Right lobe of liver (tissue), 6 donors: Measurements from ENCODE around the gene OR1K1. TPM values are rescaled to one million over a fixed set of nuclear protein-coding genes. Genes with fewer than 3 reads are reported as not detected.

ENCODE experiments used
- ATAC-seq, 4 donors: fragments of 200-7000 bp; cut with Tn5 transposase; one replicate each; pipeline ENCODE4 v1.9.1; 2020; ENCODE audit warnings: mild to moderate bottlenecking in 4 of 4, moderate library complexity in 4 of 4
- DNase-seq, 3 donors: peaks; one replicate each; pipeline ENCODE4 v3.0.0-alpha.2; 2020
- H3K27ac ChIP-seq, 3 donors: fragments of 200-600 bp; one replicate each; pipeline ENCODE4 v1.8.0; 2022
- H3K27me3 ChIP-seq, 2 donors: fragments of 200-600 bp; one replicate each; pipeline ENCODE4 v1.8.0; 2022
- H3K36me3 ChIP-seq, 4 donors: fragments of 200-600 bp; sonication (generic) in 1 of 4; one replicate each; pipeline versions ENCODE4 v1.5.1 to v1.8.0; 2017 to 2022; ENCODE audit warnings: control low read depth in 1 of 4
- H3K4me1 ChIP-seq, 4 donors: fragments of 200-600 bp; sonication (generic) in 1 of 4; one replicate each; pipeline versions ENCODE4 v1.5.1 to v1.8.0; 2017 to 2022; ENCODE audit warnings: control low read depth in 1 of 4
- H3K4me3 ChIP-seq, 3 donors: fragments of 200-600 bp; one replicate each; pipeline ENCODE4 v1.8.0; 2022
- H3K9me3 ChIP-seq, 4 donors: fragments of 200-600 bp; sonication (generic) in 1 of 4; one replicate each; pipeline versions ENCODE4 v1.5.1 to v1.8.0; 2017 to 2022; ENCODE audit warnings: control low read depth in 1 of 4
- CTCF ChIP-seq, 4 donors: fragments of 200-600 bp in 3 of 4; fragments of 450-650 bp in 1 of 4; IDR thresholded peaks; one replicate each; pipeline versions ENCODE4 v1.5.1 to v1.8.0; 2016 to 2022; ENCODE audit warnings: antibody characterized with exemption in 4 of 4, mild to moderate bottlenecking in 2 of 4
- POLR2A ChIP-seq: fragments of 450-650 bp; IDR thresholded peaks from one replicate; pipeline ENCODE4 v1.6.1; 2017; ENCODE audit warnings: antibody characterized with exemption, mild to moderate bottlenecking
- WGBS: methylation state at CpG from one replicate; pipeline ENCODE4 v1.1.6; 2018; ENCODE audit warnings: low coverage, low lambda C conversion rate; ENCODE audit not compliant: insufficient coverage; ENCODE audit errors: missing lambda C conversion rate; 5-methylcytosine and 5-hydroxymethylcytosine counted together
- intact Hi-C, 2 donors: fragments of 100-400 bp; cut with DNase I; formaldehyde crosslinking; loops; one replicate each; pipeline versions ENCODE4 v1.11.2 to v1.14.1; 2022
- total RNA-seq, 6 experiments: library from RNA; depleted of rRNA in 2 of 6; stranded (reverse); fragments of >200 nt in 2 of 6; fragmentation: NEBNext Ultra II Directional in 3 of 6; extraction: Animal tissue kit (Norgen Biotek cat#: 25700) in 3 of 6; gene quantifications; one replicate each; pipeline versions ENCODE4 v1.1.0 to v1.2.4, GENCODE V29; 2016 to 2023
- donor health status: DM: no; HTN: yes; CAD: no.
- donor health status: DM: no; HTN: no; CAD: no.
- donor health status: DM: no; HTN: no; CAD: no.
- donor health status: DM: no; HTN: yes; CAD: no.
- donor health status: DM: no; HTN: yes; CAD: no.

The OR1K1 gene
- total RNA-seq, 6 experiments from 2014 or later: not detected

- WGBS: 100% methylated on average over 1 of the region's 1 CpG
- TF ChIP-seq POLR2A (no peak), CTCF (IDR thresholded peaks at IDR 0.05) (no peak)
- no peaks in the 10 kb centered on the region for H3K27me3 ChIP-seq
- intact Hi-C loops: no loop called here
- ATAC-seq (no peak), DNase-seq (no peak)
- no peaks in the 10 kb centered on the region for H3K9me3 ChIP-seq
- no peak overlapping the region for H3K4me3 ChIP-seq
- H3K27ac ChIP-seq: no peak overlapping the region
- H3K4me1 ChIP-seq: no peaks in the 10 kb centered on the region
- H3K36me3 ChIP-seq: peaks cover 0 to 20% (median 5%) of the 10 kb centered on the region in 4 donors
Observed at GRCh38 chr9:122844137-122844536, 44.2 kb downstream of the OR1K1 start.

GRCh38 chr9:122845116-122845515 is 45.2 kb downstream of the OR1K1 start:
- Histone ChIP-seq H3K36me3 (peaks cover 0 to 28% (median 5%) of the 10 kb centered on the region in 4 donors), H3K27ac (no peak overlapping the region), H3K27me3 (no peaks in the 10 kb centered on the region), H3K9me3 (no peaks in the 10 kb centered on the region), H3K4me1 (no peaks in the 10 kb centered on the region), H3K4me3 (no peak overlapping the region)
- DNase-seq: no peak
- TF ChIP-seq CTCF (IDR thresholded peaks at IDR 0.05): no peak
- TF ChIP-seq POLR2A: no peak
- WGBS: 83% methylated on average over 3 of the region's 3 CpGs
- no peak for ATAC-seq
- intact Hi-C loops: no loop called here

GRCh38 chr9:122846371-122846940 is 46.5 kb downstream of the OR1K1 start:
- ATAC-seq (no peak), DNase-seq (no peak)
- intact Hi-C loops: no loop called here
- 82% methylated on average over 5 of the region's 5 CpGs for WGBS
- Histone ChIP-seq H3K27ac (no peak overlapping the region), H3K27me3 (no peaks in the 10 kb centered on the region), H3K4me1 (no peaks in the 10 kb centered on the region), H3K9me3 (no peaks in the 10 kb centered on the region), H3K4me3 (no peak overlapping the region), H3K36me3 (peaks cover 0 to 39% (median 5%) of the 10 kb centered on the region in 4 donors)
- TF ChIP-seq POLR2A: no peak
- no peak for TF ChIP-seq CTCF (IDR thresholded peaks at IDR 0.05)

GRCh38 chr9:122848256-122848943 is 48.5 kb downstream of the OR1K1 start:
- no peaks in the 10 kb centered on the region for H3K27me3 ChIP-seq
- TF ChIP-seq POLR2A: no peak
- no peak for TF ChIP-seq CTCF (IDR thresholded peaks at IDR 0.05)
- ATAC-seq (no peak), DNase-seq (no peak)
- no peak overlapping the region for H3K27ac ChIP-seq
- intact Hi-C loops: no loop called here
- 83% methylated on average over 2 of the region's 2 CpGs for WGBS
- no peak overlapping the region for H3K4me3 ChIP-seq
- H3K36me3 ChIP-seq: peaks cover 0 to 41% (median 6%) of the 10 kb centered on the region in 4 donors
- no peaks in the 10 kb centered on the region for H3K9me3 ChIP-seq
- H3K4me1 ChIP-seq: no peaks in the 10 kb centered on the region

Other genes with a start within 250 kb of the OR1K1 start
- gene OR1N2, start 247.0 kb upstream of the OR1K1 start, total RNA-seq: not detected
- not detected for gene OR1L8, start 216.7 kb upstream of the OR1K1 start, total RNA-seq
- not detected for gene OR1Q1, start 185.4 kb upstream of the OR1K1 start, total RNA-seq
- gene OR1B1, start 142.5 kb upstream of the OR1K1 start, total RNA-seq: not detected
- not detected for gene OR1L1, start 138.4 kb upstream of the OR1K1 start, total RNA-seq
- gene OR1L3, start 125.0 kb upstream of the OR1K1 start, total RNA-seq: not detected
- not detected for gene OR1L4, start 76.1 kb upstream of the OR1K1 start, total RNA-seq
- not detected for gene OR1L6, start 57.8 kb upstream of the OR1K1 start, total RNA-seq
- gene OR5C1, start 11.2 kb upstream of the OR1K1 start, total RNA-seq: not detected
- 1 to 10 TPM; 3.5 to 7.5 (median 4.8) TPM for gene PDCL, start 28.5 kb downstream of the OR1K1 start, total RNA-seq
- gene RC3H2, start 105.2 kb downstream of the OR1K1 start, total RNA-seq: 10 to 100 TPM; 14.1 to 20.7 (median 19.4) TPM
- gene ZBTB6, start 113.2 kb downstream of the OR1K1 start, total RNA-seq: 1 to 10 TPM; 2.2 to 4.3 (median 2.7) TPM
- gene ZBTB26, start 131.4 kb downstream of the OR1K1 start, total RNA-seq: 1 to 10 TPM; 1.2 to 2.3 (median 1.4) TPM
- 10 to 100 TPM; 11.4 to 15.4 (median 13.5) TPM for gene RABGAP1, start 140.9 kb downstream of the OR1K1 start, total RNA-seq
- under 1 TPM in 4 of 6 experiments, not detected in 2; 0.44 to 0.68 (median 0.54) TPM for gene GPR21, start 233.5 kb downstream of the OR1K1 start, total RNA-seq